Trophoblast cell (in vitro differentiated cells and primary cell): Measurements from ENCODE around the gene DOCK10.

Source experiments
- DNase-seq, 2 donors: peaks; one replicate each; pipeline ENCODE4 v3.0.0-alpha.2; 2016
- H2AFZ ChIP-seq: 2 replicates; pipeline ENCODE4 v1.6.1; 2013; ENCODE audit warnings: low read length, moderate library complexity, mild to moderate bottlenecking; ENCODE audit not compliant: insufficient read depth, poor library complexity
- H2AK5ac ChIP-seq: 2 replicates; pipeline ENCODE4 v1.6.1; 2013; ENCODE audit warnings: mild to moderate bottlenecking, low read length
- H2BK120ac ChIP-seq: 2 replicates; pipeline ENCODE4 v1.6.1; 2013; ENCODE audit warnings: low read length, mild to moderate bottlenecking, moderate library complexity; ENCODE audit not compliant: insufficient read depth, poor library complexity
- H2BK12ac ChIP-seq: 2 replicates; pipeline ENCODE4 v1.6.1; 2013; ENCODE audit warnings: mild to moderate bottlenecking, low read length, moderate library complexity
- H2BK5ac ChIP-seq: 2 replicates; pipeline ENCODE4 v1.6.1; 2013; ENCODE audit warnings: low read length, low read depth, moderate library complexity, mild to moderate bottlenecking; ENCODE audit not compliant: poor library complexity
- H3K14ac ChIP-seq: 2 replicates; pipeline ENCODE4 v1.6.1; 2013; ENCODE audit warnings: mild to moderate bottlenecking, low read length
- H3K18ac ChIP-seq: 2 replicates; pipeline ENCODE4 v1.6.1; 2013; ENCODE audit warnings: mild to moderate bottlenecking, low read length
- H3K23ac ChIP-seq: 2 replicates; pipeline ENCODE4 v1.6.1; 2013; ENCODE audit warnings: low read length
- H3K27ac ChIP-seq: 2 replicates; pipeline ENCODE4 v1.5.1; 2013; ENCODE audit warnings: low read depth, mild to moderate bottlenecking, inconsistent platforms, low read length, moderate library complexity
- H3K27me3 ChIP-seq: 2 replicates; pipeline ENCODE4 v1.6.1; 2013; ENCODE audit warnings: inconsistent platforms, mild to moderate bottlenecking, low read length, moderate library complexity; ENCODE audit not compliant: insufficient read depth
- H3K36me3 ChIP-seq, 2 experiments: 1 replicate in 1 of 2; 2 replicates in 1 of 2; pipeline ENCODE4 v1.6.1; 2013; ENCODE audit warnings: low read length in 2 of 2, mild to moderate bottlenecking in 2 of 2, moderate library complexity in 1 of 2; ENCODE audit not compliant: insufficient read depth in 2 of 2, control insufficient read depth in 1 of 2
- H3K4ac ChIP-seq: 2 replicates; pipeline ENCODE4 v1.6.1; 2013; ENCODE audit warnings: low read depth, mild to moderate bottlenecking, low read length, moderate library complexity
- H3K4me1 ChIP-seq, 2 experiments: 1 replicate in 1 of 2; 2 replicates in 1 of 2; pipeline ENCODE4 v1.6.1; 2013; ENCODE audit warnings: low read length in 2 of 2, mild to moderate bottlenecking in 2 of 2, moderate library complexity in 1 of 2; ENCODE audit not compliant: insufficient read depth in 2 of 2, control insufficient read depth in 1 of 2
- H3K4me2 ChIP-seq: 2 replicates; pipeline ENCODE4 v1.6.1; 2013; ENCODE audit warnings: inconsistent platforms, mild to moderate bottlenecking, low read length, moderate library complexity
- H3K4me3 ChIP-seq: 2 replicates; pipeline ENCODE4 v1.5.1; 2013; ENCODE audit warnings: mild to moderate bottlenecking, low read depth, low read length, inconsistent platforms
- H3K79me1 ChIP-seq: one replicate; pipeline ENCODE4 v1.6.1; 2013; ENCODE audit warnings: low read length
- H3K79me2 ChIP-seq: 2 replicates; pipeline ENCODE4 v1.6.1; 2013; ENCODE audit warnings: low read length, mild to moderate bottlenecking; ENCODE audit not compliant: control insufficient read depth, insufficient read depth, poor library complexity
- H3K9ac ChIP-seq: 2 replicates; pipeline ENCODE4 v1.6.1; 2013; ENCODE audit warnings: mild to moderate bottlenecking, low read length
- H3K9me3 ChIP-seq: 2 replicates; pipeline ENCODE4 v1.6.1; 2013; ENCODE audit warnings: low read depth, mild to moderate bottlenecking, control low read depth, inconsistent platforms, low read length; ENCODE audit not compliant: insufficient read depth
- H4K12ac ChIP-seq: 2 replicates; pipeline ENCODE4 v1.6.1; 2013; ENCODE audit warnings: low read depth, mild to moderate bottlenecking, low read length, moderate library complexity
- H4K8ac ChIP-seq: 2 replicates; pipeline ENCODE4 v1.6.1; 2013; ENCODE audit warnings: low read depth, mild to moderate bottlenecking, low read length, moderate library complexity
- H4K91ac ChIP-seq: one replicate; pipeline ENCODE4 v1.6.1; 2013; ENCODE audit warnings: low read depth, mild to moderate bottlenecking, low read length, moderate library complexity
- WGBS: extraction: QIAGEN DNeasy Blood & Tissue Kit; methylation state at CpG from one replicate; pipeline ENCODE4 v1.1.7; 2013; ENCODE audit warnings: missing lambda C conversion rate; ENCODE audit not compliant: insufficient read length, insufficient coverage; ENCODE audit errors: extremely low coverage; 5-methylcytosine and 5-hydroxymethylcytosine counted together

Gene DOCK10

DNA sequence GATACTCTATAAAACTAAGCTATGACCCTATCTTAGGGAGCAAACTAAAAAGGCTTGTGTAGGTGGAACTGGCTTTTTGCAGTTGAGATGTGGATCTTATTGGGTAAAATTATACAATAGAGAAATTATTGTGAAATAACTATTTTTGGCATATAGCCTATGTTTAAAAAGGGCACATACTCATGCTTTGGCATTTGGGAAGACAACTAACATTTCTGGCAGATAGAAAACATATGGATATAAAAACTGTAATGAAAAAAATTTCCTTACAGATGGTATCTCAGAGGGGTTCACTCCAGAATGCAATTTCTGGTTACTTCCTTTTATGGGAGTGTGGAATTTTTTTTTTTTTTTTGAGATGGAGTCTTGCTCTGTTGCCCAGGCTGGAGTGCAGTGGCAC is 206.0 kb downstream of the DOCK10 start:
- Histone ChIP-seq H4K91ac (no peak overlapping the region), H2AK5ac (no peak overlapping the region), H3K27ac (no peak overlapping the region), H3K4ac (no peak overlapping the region), H3K79me1 (no peaks in the 10 kb centered on the region), H3K79me2 (no peaks in the 10 kb centered on the region), H2BK12ac (no peak overlapping the region), H3K4me3 (no peak overlapping the region), H3K9me3 (no peaks in the 10 kb centered on the region), H4K8ac (no peak overlapping the region), H3K27me3 (no peaks in the 10 kb centered on the region), H3K9ac (no peak overlapping the region), H2BK120ac (no peak overlapping the region), H3K14ac (no peak overlapping the region), H2AFZ (no peak overlapping the region), H4K12ac (no peak overlapping the region), H2BK5ac (no peak overlapping the region), H3K18ac (no peak overlapping the region), H3K36me3 (no peaks in the 10 kb centered on the region), H3K23ac (no peak overlapping the region), H3K4me2 (no peak overlapping the region), H3K4me1 (no peaks in the 10 kb centered on the region)
- DNase-seq = no peak

DNA sequence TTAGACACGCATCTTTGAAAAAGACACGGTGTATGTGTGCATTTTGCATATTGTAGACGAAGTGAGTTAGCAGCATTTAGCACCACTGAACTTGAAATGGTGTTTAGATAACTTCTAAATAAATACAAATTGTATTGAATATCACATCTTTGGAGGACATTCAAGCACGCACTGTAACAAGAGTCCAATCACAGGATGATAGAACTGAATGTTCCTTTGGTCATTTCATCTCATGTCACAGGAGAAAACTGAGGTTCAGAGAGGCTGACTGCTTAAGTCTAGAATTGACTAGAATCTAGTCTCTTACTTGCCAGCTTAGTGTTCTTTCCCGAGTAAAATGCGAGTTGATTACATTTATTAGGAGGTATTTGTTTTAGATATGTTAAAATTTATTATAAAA is 206.9 kb downstream of the DOCK10 start:
- H2BK5ac ChIP-seq = no peak overlapping the region
- no peak for DNase-seq
- H3K4me2 ChIP-seq = no peak overlapping the region
- no peak overlapping the region for H2AK5ac ChIP-seq
- no peak overlapping the region for H2BK12ac ChIP-seq
- no peak overlapping the region for H4K12ac ChIP-seq
- no peak overlapping the region for H2BK120ac ChIP-seq
- H3K4me1 ChIP-seq = no peaks in the 10 kb centered on the region
- H3K27ac ChIP-seq = no peak overlapping the region
- H3K23ac ChIP-seq = no peak overlapping the region
- WGBS = no CpG with 5 or more reads among the region's 6 CpGs
- H3K9me3 ChIP-seq = no peaks in the 10 kb centered on the region
- H3K79me2 ChIP-seq = no peaks in the 10 kb centered on the region
- no peak overlapping the region for H3K4me3 ChIP-seq
- no peak overlapping the region for H3K18ac ChIP-seq
- H2AFZ ChIP-seq = no peak overlapping the region
- no peak overlapping the region for H3K14ac ChIP-seq
- no peaks in the 10 kb centered on the region for H3K79me1 ChIP-seq
- H3K27me3 ChIP-seq = no peaks in the 10 kb centered on the region
- no peak overlapping the region for H3K9ac ChIP-seq
- no peak overlapping the region for H4K8ac ChIP-seq
- H3K36me3 ChIP-seq = no peaks in the 10 kb centered on the region
- H4K91ac ChIP-seq = no peak overlapping the region
- no peak overlapping the region for H3K4ac ChIP-seq

DNA sequence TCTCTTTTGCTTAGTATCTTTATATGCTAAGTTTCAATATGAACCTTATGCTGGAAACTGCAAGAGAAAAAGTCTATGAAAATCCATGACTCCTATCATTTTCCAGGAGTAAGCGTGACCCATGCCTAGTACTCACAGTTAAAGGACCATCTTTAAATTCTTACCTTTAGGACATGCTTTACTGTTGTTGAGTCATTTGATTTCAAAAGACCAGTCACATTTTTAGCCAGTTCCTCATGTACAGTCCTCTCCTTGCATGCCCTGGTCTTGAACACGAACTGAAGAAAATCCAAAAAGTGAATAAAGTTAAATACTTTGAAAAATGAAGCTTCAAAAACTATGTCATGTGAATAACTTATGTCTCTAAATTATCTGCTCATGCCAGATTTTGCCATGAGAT is 208.3 kb downstream of the DOCK10 start:
- no peak overlapping the region for H3K4ac ChIP-seq
- DNase-seq = peak in 1 of 2 donors; percentile 52
- no CpG with 5 or more reads among the region's 2 CpGs for WGBS

DNA sequence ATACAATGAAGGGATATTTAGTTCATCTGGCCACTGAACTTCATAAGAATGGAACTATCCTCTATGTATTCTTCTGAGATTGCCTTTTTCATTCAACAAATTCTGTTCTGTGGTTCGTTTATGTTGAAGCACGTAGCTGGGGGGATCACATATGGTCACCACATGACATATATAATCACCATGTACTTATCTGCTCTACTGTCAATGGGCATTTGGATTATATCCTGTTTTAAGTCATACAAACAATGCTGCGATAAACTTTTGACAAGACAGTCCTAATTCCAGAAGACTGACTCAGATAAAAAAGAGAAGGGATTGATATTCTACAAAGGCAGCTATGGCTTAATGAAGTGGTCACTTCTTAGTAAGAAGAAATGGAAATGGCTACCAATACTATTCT is 210.1 kb downstream of the DOCK10 start:
- no peak overlapping the region for H4K91ac ChIP-seq
- H4K12ac ChIP-seq = no peak overlapping the region
- no peaks in the 10 kb centered on the region for H3K79me2 ChIP-seq
- no peak overlapping the region for H2BK120ac ChIP-seq
- no peak overlapping the region for H3K23ac ChIP-seq
- no peaks in the 10 kb centered on the region for H3K36me3 ChIP-seq
- no peak overlapping the region for H3K4me3 ChIP-seq
- H2BK12ac ChIP-seq = no peak overlapping the region
- no peak overlapping the region for H3K4ac ChIP-seq
- no peak overlapping the region for H2AFZ ChIP-seq
- no peak overlapping the region for H2BK5ac ChIP-seq
- H3K27ac ChIP-seq = no peak overlapping the region
- H3K9me3 ChIP-seq = no peaks in the 10 kb centered on the region
- H3K79me1 ChIP-seq = no peaks in the 10 kb centered on the region
- H2AK5ac ChIP-seq = no peak overlapping the region
- H3K27me3 ChIP-seq = no peaks in the 10 kb centered on the region
- H4K8ac ChIP-seq = no peak overlapping the region
- no peak overlapping the region for H3K4me2 ChIP-seq
- no peak overlapping the region for H3K14ac ChIP-seq
- DNase-seq = no peak
- no peak overlapping the region for H3K18ac ChIP-seq
- whole genome bisulfite sequencing = no CpG with 5 or more reads among the region's 3 CpGs
- no peak overlapping the region for H3K9ac ChIP-seq
- no peaks in the 10 kb centered on the region for H3K4me1 ChIP-seq

More for the DNA sequence above, 208.3 kb downstream of the DOCK10 start:
- no peak overlapping the region for H2AK5ac ChIP-seq
- H2BK5ac ChIP-seq = no peak overlapping the region
- no peak overlapping the region for H3K23ac ChIP-seq
- H4K8ac ChIP-seq = no peak overlapping the region
- no peak overlapping the region for H3K18ac ChIP-seq
- H3K4me1 ChIP-seq = no peaks in the 10 kb centered on the region
- H4K91ac ChIP-seq = no peak overlapping the region
- no peak overlapping the region for H3K4me3 ChIP-seq
- H2AFZ ChIP-seq = no peak overlapping the region
- H3K27me3 ChIP-seq = no peaks in the 10 kb centered on the region
- no peak overlapping the region for H3K9ac ChIP-seq
- no peaks in the 10 kb centered on the region for H3K79me1 ChIP-seq
- no peaks in the 10 kb centered on the region for H3K79me2 ChIP-seq
- H3K36me3 ChIP-seq = no peaks in the 10 kb centered on the region
- no peak overlapping the region for H3K14ac ChIP-seq
- no peak overlapping the region for H2BK12ac ChIP-seq
- H3K27ac ChIP-seq = no peak overlapping the region
- H3K9me3 ChIP-seq = no peaks in the 10 kb centered on the region
- H3K4me2 ChIP-seq = no peak overlapping the region
- no peak overlapping the region for H4K12ac ChIP-seq
- H2BK120ac ChIP-seq = no peak overlapping the region
